ENCODE results near the gene GTPBP1.

The GTPBP1 gene

GRCh38 chr22:38731703-38732161, 26.0 kb downstream of the GTPBP1 start:
- DNase-seq (ENCODE audit: low spot score): no peak
- TF ChIP-seq, protein P1, sequence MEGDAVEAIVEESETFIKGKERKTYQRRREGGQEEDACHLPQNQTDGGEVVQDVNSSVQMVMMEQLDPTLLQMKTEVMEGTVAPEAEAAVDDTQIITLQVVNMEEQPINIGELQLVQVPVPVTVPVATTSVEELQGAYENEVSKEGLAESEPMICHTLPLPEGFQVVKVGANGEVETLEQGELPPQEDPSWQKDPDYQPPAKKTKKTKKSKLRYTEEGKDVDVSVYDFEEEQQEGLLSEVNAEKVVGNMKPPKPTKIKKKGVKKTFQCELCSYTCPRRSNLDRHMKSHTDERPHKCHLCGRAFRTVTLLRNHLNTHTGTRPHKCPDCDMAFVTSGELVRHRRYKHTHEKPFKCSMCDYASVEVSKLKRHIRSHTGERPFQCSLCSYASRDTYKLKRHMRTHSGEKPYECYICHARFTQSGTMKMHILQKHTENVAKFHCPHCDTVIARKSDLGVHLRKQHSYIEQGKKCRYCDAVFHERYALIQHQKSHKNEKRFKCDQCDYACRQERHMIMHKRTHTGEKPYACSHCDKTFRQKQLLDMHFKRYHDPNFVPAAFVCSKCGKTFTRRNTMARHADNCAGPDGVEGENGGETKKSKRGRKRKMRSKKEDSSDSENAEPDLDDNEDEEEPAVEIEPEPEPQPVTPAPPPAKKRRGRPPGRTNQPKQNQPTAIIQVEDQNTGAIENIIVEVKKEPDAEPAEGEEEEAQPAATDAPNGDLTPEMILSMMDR (IDR thresholded peaks at IDR 0.05; ENCODE audit: extremely low read depth, missing control alignments): no peak

GRCh38 chr22:38732251-38732815, 26.6 kb downstream of the GTPBP1 start:
- no peak for DNase-seq (ENCODE audit: low spot score)
- TF ChIP-seq, protein P1 (IDR thresholded peaks at IDR 0.05; ENCODE audit: extremely low read depth, missing control alignments): no peak

DNA sequence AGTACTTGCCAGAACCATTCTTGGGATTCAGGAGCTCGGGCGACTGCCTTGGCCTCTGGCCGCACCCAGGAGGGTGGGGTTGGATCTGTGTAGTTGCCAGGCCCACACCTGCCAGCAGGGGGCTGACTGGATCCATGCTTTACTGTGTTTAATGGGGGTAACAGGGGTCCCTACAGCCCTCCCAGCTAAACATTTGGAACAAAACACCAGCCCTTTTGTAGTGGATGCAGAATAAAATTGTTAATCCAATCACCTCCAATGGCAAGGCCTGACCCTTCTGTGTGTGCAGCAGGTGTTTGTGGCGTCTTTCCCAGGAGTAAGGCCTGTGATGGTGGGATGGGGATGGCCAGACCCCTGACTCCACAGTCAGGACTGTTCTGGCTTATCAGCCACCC, 27.6 kb downstream of the GTPBP1 start:
- TF ChIP-seq, protein P1 (IDR thresholded peaks at IDR 0.05; ENCODE audit: extremely low read depth, missing control alignments): peak; percentile 59
- DNase-seq (ENCODE audit: low spot score): peak; percentile 67

DNA sequence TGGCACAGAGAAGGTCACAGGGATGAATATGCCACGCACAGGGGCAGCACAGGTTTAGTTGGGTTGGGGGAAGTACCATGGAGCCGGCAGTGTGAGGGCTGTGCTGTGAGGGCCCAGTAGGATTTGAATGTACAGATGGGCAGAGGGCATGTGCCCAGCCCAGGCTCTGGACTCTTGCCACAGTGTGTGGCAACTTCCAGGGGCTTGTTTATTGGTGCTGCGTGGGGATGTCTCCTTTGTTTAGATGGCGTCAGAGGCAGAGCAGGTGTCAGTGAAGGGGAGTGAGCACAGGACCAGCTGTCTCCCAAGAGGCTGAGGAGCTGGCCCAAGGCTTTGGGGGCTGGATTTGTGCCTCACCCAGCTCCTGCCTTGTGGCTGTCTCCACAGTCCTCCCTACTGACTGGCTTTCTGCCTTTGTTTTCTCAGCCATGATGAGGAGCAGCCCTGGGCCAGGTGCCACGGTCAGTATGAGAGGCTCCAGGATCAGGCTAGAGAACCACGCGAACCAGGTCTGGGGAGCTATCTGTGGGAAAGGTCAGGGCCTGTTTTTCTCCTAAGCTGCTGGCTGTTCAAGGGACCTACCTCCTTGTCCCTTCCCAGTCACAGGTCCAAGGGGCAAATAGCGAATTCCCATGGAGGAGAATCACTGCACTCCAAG, 28.1 kb downstream of the GTPBP1 start:
- no peak for DNase-seq (ENCODE audit: low spot score)
- TF ChIP-seq, protein P1 (IDR thresholded peaks at IDR 0.05; ENCODE audit: extremely low read depth, missing control alignments): no peak

- no peak for DNase-seq (ENCODE audit: low spot score)
- TF ChIP-seq, protein P1 (IDR thresholded peaks at IDR 0.05; ENCODE audit: extremely low read depth, missing control alignments): no peak
Observed at GRCh38 chr22:38734421-38735100, 28.8 kb downstream of the GTPBP1 start.

GRCh38 chr22:38735126-38735464, 29.4 kb downstream of the GTPBP1 start:
- no peak for DNase-seq (ENCODE audit: low spot score)
- TF ChIP-seq, protein P1 (IDR thresholded peaks at IDR 0.05; ENCODE audit: extremely low read depth, missing control alignments): no peak
